ENCODE results near the gene GALNT9. TPM values are rescaled to one million over a fixed set of nuclear protein-coding genes. Genes with fewer than 3 reads are reported as not detected.

The GALNT9 gene
- polyA plus RNA-seq, 2 of the 4 experiments (the other 2 are of a cell fraction) = 0.66 to 2.8 TPM

DNA sequence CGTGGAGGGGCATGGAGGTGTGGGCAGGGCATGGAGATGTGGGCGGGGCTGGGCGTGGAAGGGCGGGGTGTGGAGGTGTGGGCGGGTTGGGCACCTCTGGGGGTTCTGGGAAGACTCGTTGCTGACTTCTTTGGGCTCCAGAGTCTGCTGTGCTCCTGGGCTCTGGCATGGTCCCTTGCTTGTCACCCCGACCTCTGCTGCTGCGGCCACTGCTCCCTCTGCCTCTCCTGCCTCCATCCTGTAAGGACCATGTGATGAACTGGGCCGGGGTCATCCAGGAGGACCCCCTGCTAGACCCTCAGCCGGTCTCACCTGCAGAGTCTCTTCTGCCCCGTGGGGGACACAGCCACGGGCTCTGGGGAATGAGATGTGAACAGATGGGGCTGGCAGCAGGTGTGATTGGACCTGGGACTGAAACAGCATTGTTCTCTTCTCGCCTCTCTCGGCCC lies 169.8 kb downstream of the GALNT9 start:
- H3K4me1 ChIP-seq = peaks cover 11% of the 10 kb centered on the region
- DNase-seq (ENCODE audit: low read depth in 1 of 2, low spot score in 1 of 2) = no peak
- no peak overlapping the region for H3K4me2 ChIP-seq
- H3K27ac ChIP-seq = no peak overlapping the region
- TF ChIP-seq JUN (IDR thresholded peaks at IDR 0.05) (no peak), MAFK (IDR thresholded peaks at IDR 0.05; ENCODE audit: partially characterized antibody) (no peak), EHF (CRISPR knock-in tag; IDR thresholded peaks at IDR 0.05) (no peak), HMGXB4 (CRISPR knock-in tag; IDR thresholded peaks at IDR 0.05; ENCODE audit: borderline replicate concordance) (no peak), MYC (IDR thresholded peaks at IDR 0.05; ENCODE audit: borderline replicate concordance, low read length) (no peak), E2F6 (IDR thresholded peaks at IDR 0.05; ENCODE audit: borderline replicate concordance, low read depth) (no peak), FOSB (CRISPR knock-in tag; IDR thresholded peaks at IDR 0.05) (no peak), ZNF302 (CRISPR knock-in tag; IDR thresholded peaks at IDR 0.05) (no peak)
- TF ChIP-seq, protein P1, sequence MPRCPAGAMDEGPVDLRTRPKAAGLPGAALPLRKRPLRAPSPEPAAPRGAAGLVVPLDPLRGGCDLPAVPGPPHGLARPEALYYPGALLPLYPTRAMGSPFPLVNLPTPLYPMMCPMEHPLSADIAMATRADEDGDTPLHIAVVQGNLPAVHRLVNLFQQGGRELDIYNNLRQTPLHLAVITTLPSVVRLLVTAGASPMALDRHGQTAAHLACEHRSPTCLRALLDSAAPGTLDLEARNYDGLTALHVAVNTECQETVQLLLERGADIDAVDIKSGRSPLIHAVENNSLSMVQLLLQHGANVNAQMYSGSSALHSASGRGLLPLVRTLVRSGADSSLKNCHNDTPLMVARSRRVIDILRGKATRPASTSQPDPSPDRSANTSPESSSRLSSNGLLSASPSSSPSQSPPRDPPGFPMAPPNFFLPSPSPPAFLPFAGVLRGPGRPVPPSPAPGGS (IDR thresholded peaks at IDR 0.05) = no peak
- ChIA-PET POLR2A (no interaction called here), CTCF (interaction anchor here (1.2 to 2.3 kb wide), 2 partner anchors 14 to 255 kb away, joined by 3 to 18 read pairs; no protein-coding TSS in a partner anchor)
- no peak overlapping the region for H3K4me3 ChIP-seq
- H3K9me3 ChIP-seq = no peaks in the 10 kb centered on the region
- 83% methylated on average over 9 of the region's 14 CpGs for WGBS (ENCODE audit: missing lambda C conversion rate)
- ATAC-seq = no peak
- no peak for FAIRE-seq

DNA sequence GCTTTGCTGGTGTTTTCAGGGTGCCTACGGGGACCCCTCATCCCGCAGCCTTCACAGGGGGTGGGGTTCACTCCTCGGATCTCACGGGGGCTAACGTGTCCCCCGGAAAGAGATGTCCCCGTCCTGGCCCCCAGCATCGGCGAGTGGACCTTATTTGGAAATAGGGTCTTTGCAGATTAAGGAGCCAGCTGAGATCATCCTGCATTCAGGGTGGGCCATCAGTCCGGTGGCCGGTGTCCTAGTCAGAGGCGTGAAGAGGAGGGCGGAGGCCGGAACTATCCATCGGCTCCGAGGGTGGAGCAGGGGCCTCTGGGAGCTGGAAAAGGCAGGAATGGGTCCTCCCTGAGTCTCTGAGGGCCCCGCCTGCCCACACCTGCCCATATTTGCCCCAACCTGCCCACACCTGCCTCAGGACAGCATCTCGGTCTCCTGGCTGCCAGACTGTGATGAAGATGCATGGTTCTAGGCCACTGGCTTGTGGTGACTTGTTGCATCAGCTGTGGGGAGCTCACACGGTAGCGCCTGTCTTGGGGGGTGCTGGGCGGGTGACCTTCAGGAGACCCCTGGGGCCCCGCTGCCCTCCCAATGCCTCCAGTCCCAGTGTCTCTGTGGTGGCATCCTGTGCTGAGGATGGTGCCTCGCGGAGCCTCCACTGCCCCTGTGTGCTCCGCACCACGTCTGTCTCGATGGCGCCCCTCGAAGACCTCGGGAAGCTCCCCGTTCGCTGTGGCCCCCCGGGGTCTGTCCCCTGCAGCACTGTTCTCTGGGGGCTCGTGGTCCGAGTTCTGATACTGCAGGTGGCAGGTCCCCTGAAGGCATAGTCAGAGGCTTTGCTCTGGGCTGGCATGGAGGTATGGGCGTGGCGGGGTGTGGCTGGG lies 170.5 kb downstream of the GALNT9 start:
- no peak overlapping the region for H3K4me2 ChIP-seq
- ATAC-seq (no peak), DNase-seq (ENCODE audit: low read depth in 1 of 2, low spot score in 1 of 2) (no peak), FAIRE-seq (no peak)
- H3K4me1 ChIP-seq = peaks cover 11% of the 10 kb centered on the region
- no peak overlapping the region for H3K4me3 ChIP-seq
- WGBS (ENCODE audit: missing lambda C conversion rate) = 94% methylated on average over 28 of the region's 37 CpGs
- TF ChIP-seq NR3C1 (IDR thresholded peaks at IDR 0.05) = no peak
- TF ChIP-seq RARB (CRISPR knock-in tag; IDR thresholded peaks at IDR 0.05) = no peak
- no peak for TF ChIP-seq HDAC2 (IDR thresholded peaks at IDR 0.05)
- TF ChIP-seq TFCP2L1 (CRISPR knock-in tag; IDR thresholded peaks at IDR 0.05) = no peak
- no peak for TF ChIP-seq HOXA7 (CRISPR knock-in tag; IDR thresholded peaks at IDR 0.05)
- no peak for TF ChIP-seq HES2 (IDR thresholded peaks at IDR 0.05)
- TF ChIP-seq HMGXB4 (CRISPR knock-in tag; IDR thresholded peaks at IDR 0.05; ENCODE audit: borderline replicate concordance) = no peak
- no peak for TF ChIP-seq ZSCAN20 (CRISPR knock-in tag; IDR thresholded peaks at IDR 0.05)
- no peak for TF ChIP-seq RAD21 (conservative IDR thresholded peaks at IDR 0.05 in 1 of 2, IDR thresholded peaks at IDR 0.05 in 1 of 2)
- no peak for TF ChIP-seq RCOR1 (IDR thresholded peaks at IDR 0.05; ENCODE audit: low read depth, low read length)
- TF ChIP-seq ZNF302 (CRISPR knock-in tag; IDR thresholded peaks at IDR 0.05) = no peak
- CTCF ChIA-PET = interaction anchor here (0.6 to 2.3 kb wide), 4 partner anchors 13 to 256 kb away, joined by 3 to 18 read pairs (median 6); no protein-coding TSS in a partner anchor
- POLR2A ChIA-PET = no interaction called here
- no peaks in the 10 kb centered on the region for H3K9me3 ChIP-seq
- H3K27ac ChIP-seq = no peak overlapping the region

Data from A549 (cell line).